ENCODE data around the gene KCNQ1.

Gene KCNQ1

GRCh38 chr11:2459796-2460531 is 15.2 kb downstream of the KCNQ1 start:
- no peak for FAIRE-seq
- no peak for DNase-seq (ENCODE audit: insufficient read length, low spot score)

- FAIRE-seq: no peak
- no peak for DNase-seq (ENCODE audit: insufficient read length, low spot score)
These were observed 15.9 kb downstream of the KCNQ1 start for GRCh38 chr11:2460540-2461252.

- DNase-seq (ENCODE audit: insufficient read length, low spot score) (no peak), FAIRE-seq (no peak)
These were observed 16.6 kb downstream of the KCNQ1 start for GRCh38 chr11:2461253-2461955.

GRCh38 chr11:2461956-2462542 is 17.2 kb downstream of the KCNQ1 start:
- FAIRE-seq (no peak), DNase-seq (ENCODE audit: insufficient read length, low spot score) (no peak)

GRCh38 chr11:2462543-2462985 is 17.8 kb downstream of the KCNQ1 start:
- no peak for DNase-seq (ENCODE audit: insufficient read length, low spot score)
- no peak for FAIRE-seq

- no peak for DNase-seq (ENCODE audit: insufficient read length, low spot score)
- no peak for FAIRE-seq
These were observed 18.4 kb downstream of the KCNQ1 start for GRCh38 chr11:2462986-2463765.

- FAIRE-seq: no peak
- no peak for DNase-seq (ENCODE audit: insufficient read length, low spot score)
These were observed 19.0 kb downstream of the KCNQ1 start for GRCh38 chr11:2463766-2464277.

- DNase-seq (ENCODE audit: insufficient read length, low spot score) (no peak), FAIRE-seq (no peak)
These were observed 19.8 kb downstream of the KCNQ1 start for GRCh38 chr11:2464451-2465165.

- FAIRE-seq (no peak), DNase-seq (ENCODE audit: insufficient read length, low spot score) (no peak)
These were observed 20.6 kb downstream of the KCNQ1 start for GRCh38 chr11:2465202-2466068.

GRCh38 chr11:2466069-2466801 is 21.4 kb downstream of the KCNQ1 start:
- FAIRE-seq (no peak), DNase-seq (ENCODE audit: insufficient read length, low spot score) (no peak)

- no peak for FAIRE-seq
- DNase-seq (ENCODE audit: insufficient read length, low spot score): no peak
These were observed 22.3 kb downstream of the KCNQ1 start for GRCh38 chr11:2466869-2467694.

- DNase-seq (ENCODE audit: insufficient read length, low spot score): no peak
- no peak for FAIRE-seq
These were observed 22.9 kb downstream of the KCNQ1 start for GRCh38 chr11:2467695-2468055.

- FAIRE-seq: no peak
- no peak for DNase-seq (ENCODE audit: insufficient read length, low spot score)
These were observed 23.8 kb downstream of the KCNQ1 start for GRCh38 chr11:2468363-2469235.

GRCh38 chr11:2470495-2470894 is 25.7 kb downstream of the KCNQ1 start:
- DNase-seq (ENCODE audit: insufficient read length, low spot score) (no peak), FAIRE-seq (no peak)

GRCh38 chr11:2471048-2471803 is 26.4 kb downstream of the KCNQ1 start:
- FAIRE-seq (no peak), DNase-seq (ENCODE audit: insufficient read length, low spot score) (no peak)

GRCh38 chr11:2471804-2472096 is 26.9 kb downstream of the KCNQ1 start:
- no peak for DNase-seq (ENCODE audit: insufficient read length, low spot score)
- FAIRE-seq: peak; percentile 97

All from HTR-8/SVneo (cell line).